GM19351 (cell line): ENCODE results near the gene STK33.

Experiments used
- ATAC-seq: cut with Tn5 transposase; IDR thresholded peaks from one replicate; pipeline ENCODE4 v1.9.1; 2021; ENCODE audit warnings: mild to moderate bottlenecking, moderate library complexity; ENCODE audit not compliant: unreplicated experiment

Gene STK33

GRCh38 chr11:8357891-8358566 lies 236.0 kb downstream of the STK33 start:
- ATAC-seq = no peak

DNA sequence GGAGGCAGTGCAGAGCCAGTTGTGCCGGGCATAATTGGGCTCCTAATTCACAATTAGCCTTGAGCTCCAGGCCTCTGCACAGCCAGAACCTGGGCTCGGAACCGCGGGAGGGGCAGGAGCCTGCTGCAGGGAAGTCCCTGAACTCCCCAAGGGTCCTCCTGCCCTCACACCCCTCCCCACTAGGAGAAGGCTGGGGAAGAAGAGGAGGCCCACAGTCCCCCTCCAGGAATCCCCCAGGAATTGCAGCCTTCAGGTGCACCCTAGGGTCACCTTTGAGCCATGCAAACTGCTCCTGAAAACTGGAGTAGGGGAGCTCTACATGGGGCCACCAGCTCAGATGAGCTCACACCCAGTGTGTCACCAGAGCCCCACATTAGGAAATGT lies 236.5 kb downstream of the STK33 start:
- no peak for ATAC-seq

DNA sequence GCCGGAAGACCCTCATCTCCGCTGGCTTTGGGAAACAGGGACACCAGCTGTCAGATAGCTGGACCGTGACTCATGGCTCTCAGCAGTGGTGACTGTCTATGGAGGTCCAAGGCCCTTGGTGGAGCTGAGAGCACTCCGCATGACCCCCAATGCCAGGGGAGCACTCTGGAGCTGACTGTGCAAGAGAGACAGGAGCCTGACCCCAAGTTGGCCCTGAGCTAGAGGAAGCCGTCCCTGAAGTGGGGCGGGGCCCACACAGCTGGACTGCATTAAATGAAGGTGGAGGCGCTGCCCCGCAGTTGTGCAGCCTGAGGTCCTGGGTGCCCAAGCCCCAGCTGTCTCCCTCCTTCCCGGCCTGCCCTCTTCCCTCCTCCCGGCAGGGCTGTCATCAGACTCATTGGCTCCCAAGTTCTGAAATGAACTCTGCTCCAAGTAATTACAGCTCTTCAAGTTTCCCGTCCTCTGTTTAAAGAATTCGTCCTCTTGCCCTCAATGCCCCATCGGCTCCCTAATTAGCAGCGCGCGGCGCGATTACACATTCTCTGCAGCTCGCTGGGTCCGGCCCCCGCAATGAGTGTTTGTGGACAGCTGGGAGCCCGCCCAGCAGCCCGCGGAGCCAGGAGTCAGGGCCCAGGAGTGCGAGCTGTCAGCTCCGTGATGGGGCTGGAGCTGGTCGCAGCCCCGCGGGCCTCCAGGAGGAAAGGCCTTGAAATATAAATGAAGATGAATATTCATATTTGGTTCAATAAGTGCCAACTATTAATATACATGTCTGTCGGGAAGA lies 237.1 kb downstream of the STK33 start:
- ATAC-seq = no peak

DNA sequence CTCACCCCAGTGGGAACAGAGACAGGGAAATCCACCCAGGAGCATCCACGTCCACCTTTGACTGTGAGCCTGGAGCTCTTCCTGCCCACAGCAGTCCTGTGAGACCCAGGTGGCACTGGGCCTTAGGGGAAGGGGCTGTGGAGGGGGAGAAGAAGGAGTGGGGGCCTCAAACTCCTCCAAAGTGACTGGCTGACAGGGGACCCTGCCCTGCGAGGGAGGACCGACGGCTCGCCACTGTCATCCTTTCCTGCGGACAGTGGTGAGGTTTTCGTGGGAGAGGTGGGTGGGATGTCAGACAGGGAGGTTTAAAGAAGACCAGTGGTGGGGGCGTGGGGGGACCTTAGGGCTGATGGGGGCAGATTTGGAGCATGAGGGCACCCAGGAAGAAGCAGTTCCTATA lies 237.8 kb downstream of the STK33 start:
- ATAC-seq = no peak

GRCh38 chr11:8355416-8355742 lies 238.6 kb downstream of the STK33 start:
- no peak for ATAC-seq

GRCh38 chr11:8354622-8355415 lies 239.2 kb downstream of the STK33 start:
- ATAC-seq = no peak

DNA sequence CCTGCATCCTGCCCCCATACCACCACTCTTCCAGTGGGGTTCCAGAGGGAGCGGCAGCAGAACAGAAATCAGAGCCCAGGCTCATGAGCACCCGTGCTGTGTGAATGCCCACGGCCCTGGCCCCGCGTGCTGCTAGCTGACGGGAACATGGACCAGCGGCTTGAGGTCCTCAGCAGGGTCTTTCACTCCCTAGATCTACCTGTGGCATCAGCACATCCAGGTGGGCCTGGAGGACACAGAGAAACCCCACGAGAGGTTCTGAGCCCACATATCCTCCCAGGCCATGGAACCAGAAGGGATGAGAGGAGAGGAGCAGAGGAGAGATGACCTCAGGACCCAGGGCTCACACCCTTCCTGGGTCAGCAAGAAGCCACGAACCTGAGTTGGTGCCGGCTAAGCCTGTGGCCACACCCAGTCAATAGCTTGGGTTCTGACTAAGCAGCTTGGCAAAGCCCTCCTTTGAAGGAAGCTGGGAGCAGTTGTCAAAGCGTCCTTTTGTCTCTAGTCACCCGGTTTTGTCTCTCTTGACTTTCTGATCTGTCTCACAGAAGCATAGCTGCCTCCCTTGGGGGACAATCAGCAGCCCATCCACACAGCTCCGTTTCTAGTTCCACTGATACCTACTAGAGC lies 241.0 kb downstream of the STK33 start:
- no peak for ATAC-seq

GRCh38 chr11:8352103-8352875 lies 241.7 kb downstream of the STK33 start:
- ATAC-seq = no peak

- ATAC-seq = no peak
Observed at GRCh38 chr11:8351223-8351622, 242.8 kb downstream of the STK33 start.

DNA sequence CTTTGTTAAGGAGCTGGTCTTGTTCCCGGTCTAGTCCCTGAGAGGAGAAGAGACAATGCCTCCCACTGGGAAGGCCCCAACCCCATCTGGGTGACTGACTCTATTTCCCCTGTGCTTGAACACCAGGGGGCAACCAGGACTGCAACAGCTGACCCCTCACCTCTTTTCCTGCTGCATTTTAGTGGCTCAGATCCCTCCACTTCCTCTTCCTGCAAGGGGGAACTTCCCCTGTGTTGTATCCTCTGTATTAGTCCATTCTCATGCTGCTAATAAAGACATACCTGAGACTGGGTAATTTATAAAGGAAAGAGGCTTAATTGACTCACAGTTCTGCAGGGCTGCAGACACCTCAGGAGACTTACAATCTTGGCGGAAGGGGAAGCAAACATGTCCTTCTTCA lies 246.1 kb downstream of the STK33 start:
- no peak for ATAC-seq

DNA sequence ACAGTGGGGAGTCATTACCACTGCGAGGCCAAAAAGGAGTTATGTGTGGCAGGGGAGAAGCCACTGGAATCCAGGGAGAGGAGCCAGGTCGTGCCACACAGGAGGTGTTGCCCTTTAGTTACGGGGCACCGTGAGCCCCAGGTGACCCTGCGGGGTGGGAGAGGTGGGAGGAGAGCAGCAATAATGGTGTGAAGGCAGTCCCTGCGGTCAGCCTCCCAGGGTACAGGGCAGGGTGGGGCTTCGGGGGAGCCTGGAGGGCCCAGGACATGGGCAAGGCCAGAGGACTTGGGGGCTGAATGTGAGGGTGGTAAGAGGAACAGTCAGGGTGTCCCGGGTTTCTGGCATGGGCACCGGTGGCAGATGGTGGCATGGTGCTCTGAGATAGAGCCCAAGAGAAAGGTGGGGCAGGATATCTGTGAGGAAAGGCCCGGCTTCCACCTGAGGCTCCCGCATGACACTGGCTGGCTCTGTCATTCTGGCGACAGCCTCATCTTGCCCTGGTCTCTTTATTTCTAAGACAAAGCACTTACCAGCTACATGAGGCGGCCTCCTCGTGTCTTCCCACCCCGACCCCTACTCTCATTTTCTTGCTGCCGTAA lies 247.8 kb downstream of the STK33 start:
- no peak for ATAC-seq

GRCh38 chr11:8345179-8345578 lies 248.8 kb downstream of the STK33 start:
- no peak for ATAC-seq

DNA sequence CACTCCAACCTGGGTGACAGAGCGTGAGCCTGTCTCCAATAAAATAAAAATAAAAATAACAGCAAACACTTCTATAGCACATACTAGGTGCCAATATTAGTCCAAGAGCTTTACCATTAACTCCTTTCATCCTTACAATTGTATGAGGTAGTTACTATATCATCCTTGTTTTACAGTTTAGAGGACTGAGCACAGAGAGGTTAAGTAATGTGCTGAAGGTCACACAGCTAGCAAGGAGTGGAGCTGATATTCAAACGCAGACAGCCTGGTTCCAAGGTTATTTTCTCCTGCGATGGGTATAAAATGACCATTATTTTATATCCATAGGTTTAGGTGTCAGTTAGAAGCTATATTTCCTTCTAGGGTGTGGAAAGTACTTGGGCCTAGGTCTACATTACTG lies 249.7 kb downstream of the STK33 start:
- no peak for ATAC-seq

- ATAC-seq = peak; percentile 80
Observed at GRCh38 chr11:8342821-8343681, 251.0 kb downstream of the STK33 start.

DNA sequence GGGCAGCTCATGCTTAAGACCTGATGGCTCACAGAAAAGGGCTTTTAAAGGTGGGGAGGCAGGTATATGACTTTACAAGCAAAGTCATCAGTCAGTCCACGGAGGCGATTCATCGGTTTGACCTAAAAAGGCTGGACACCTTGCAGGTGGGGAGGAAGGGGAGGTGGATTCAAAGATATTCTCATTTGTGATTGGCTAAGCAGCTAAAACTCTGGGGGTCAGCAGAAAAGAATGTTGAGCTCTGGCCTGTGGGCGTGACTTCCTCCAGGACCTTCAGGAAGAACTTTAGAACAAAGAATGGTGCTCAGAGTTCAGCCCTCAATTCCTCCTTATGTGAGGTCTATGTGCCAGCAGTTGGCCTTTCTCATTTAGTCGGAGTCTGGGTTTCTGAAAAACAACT lies 252.0 kb downstream of the STK33 start:
- ATAC-seq = no peak
